HepG2 (cell line): Measurements from ENCODE around the gene DBNDD2. TPM values are rescaled to one million over a fixed set of nuclear protein-coding genes. Genes with fewer than 3 reads are reported as not detected.

Experiments used
- ATAC-seq: fragments of 200-7000 bp; cut with Tn5 transposase; 3 replicates; pipeline ENCODE4 v1.9.1; 2020; ENCODE audit warnings: mild to moderate bottlenecking, moderate library complexity
- BruUV-seq: library from RNA; stranded (reverse); fragments of 400-500 nt; replicated peaks from 2 replicates; lab custom pipeline; 2021; lab: Mats Ljungman, UMichigan
- CTCF ChIA-PET: fragments of 300-600 bp; formaldehyde crosslinking; extraction: SDS; loops from one replicate; lab custom pipeline; 2021; ENCODE audit warnings: low total read pairs, inconsistent platforms, low intra/inter-chr PET ratio; lab: Yijun Ruan, JAX
- POLR2A ChIA-PET: fragments of 350-600 bp; sonication (Branson Sonifier 250); formaldehyde crosslinking; loops from one replicate; lab custom pipeline; 2020; ENCODE audit warnings: antibody characterized with exemption, inconsistent platforms; lab: Yijun Ruan, JAX
- DNase-seq: peaks from one replicate; pipeline ENCODE4 v3.0.0-alpha.2; 2015; ENCODE audit warnings: low spot score
- FAIRE-seq: peaks from 3 replicates; lab custom pipeline; 2011; peaks lifted over from hg19 to GRCh38; lab: Jason Lieb, UNC
- H2AFZ ChIP-seq: one replicate; pipeline ENCODE4 v1.6.1; 2011; ENCODE audit warnings: low read length, inconsistent platforms
- H3K27ac ChIP-seq: fragments of 300-600 bp; 3 replicates; pipeline ENCODE4 v1.8.0; 2011; ENCODE audit warnings: mixed run types, mild to moderate bottlenecking, mixed read lengths, low read length, inconsistent platforms; ENCODE audit not compliant: insufficient read depth; ENCODE audit errors: extremely low read length
- H3K27me3 ChIP-seq, 2 experiments: fragments of 200-600 bp in 1 of 2; 2 replicates in 1 of 2; 3 replicates in 1 of 2; pipeline versions ENCODE4 v1.6.0 to v1.8.0; 2011; ENCODE audit warnings: low read length in 2 of 2, mild to moderate bottlenecking in 2 of 2, moderate library complexity in 2 of 2, inconsistent platforms in 1 of 2; ENCODE audit not compliant: insufficient read depth in 2 of 2, control insufficient read depth in 1 of 2
- H3K36me3 ChIP-seq, 2 experiments: fragments of 200-600 bp in 1 of 2; replicated peaks in 1 of 2; 2 replicates in 1 of 2; 3 replicates in 1 of 2; pipeline versions ENCODE4 v1.5.1 to v1.8.0; 2011; ENCODE audit warnings: low read length in 2 of 2, inconsistent platforms in 1 of 2; ENCODE audit not compliant: insufficient read depth in 2 of 2, control insufficient read depth in 1 of 2
- H3K4me1 ChIP-seq: 2 replicates; pipeline ENCODE4 v1.5.1; 2012; ENCODE audit warnings: low read length, inconsistent platforms; ENCODE audit not compliant: insufficient read depth
- H3K4me2 ChIP-seq: 2 replicates; pipeline ENCODE4 v1.6.0; 2011; ENCODE audit warnings: low read depth, low read length, inconsistent platforms
- H3K4me3 ChIP-seq, 3 experiments: fragments of 200-600 bp in 1 of 3; sonication (generic), shearing (Covaris generic) in 1 of 3; replicated peaks in 1 of 3; 2 replicates each; pipeline ENCODE4 v1.5.1; 2011 to 2016; ENCODE audit warnings: low read length in 3 of 3, inconsistent platforms in 2 of 3, low read depth in 2 of 3, mild to moderate bottlenecking in 2 of 3, control low read depth in 1 of 3, mixed read lengths in 1 of 3; ENCODE audit not compliant: insufficient read depth in 1 of 3
- H3K79me2 ChIP-seq: one replicate; pipeline ENCODE4 v1.6.1; 2011; ENCODE audit warnings: low read length, inconsistent platforms; ENCODE audit not compliant: insufficient read depth
- H3K9ac ChIP-seq: 2 replicates; pipeline ENCODE4 v1.6.0; 2011; ENCODE audit warnings: mild to moderate bottlenecking, low read depth, low read length, inconsistent platforms; ENCODE audit not compliant: insufficient read depth
- H3K9me3 ChIP-seq: 2 replicates; pipeline ENCODE4 v1.5.1; 2012; ENCODE audit warnings: mild to moderate bottlenecking, low read length
- H4K20me1 ChIP-seq: 2 replicates; pipeline ENCODE4 v1.6.0; 2011; ENCODE audit warnings: inconsistent platforms, mild to moderate bottlenecking, low read length, moderate library complexity; ENCODE audit not compliant: insufficient read depth
- ARNT2 ChIP-seq: sonication (generic); formaldehyde crosslinking; IDR thresholded peaks from 2 replicates; pipeline ENCODE4 v1.8.0; 2022; ENCODE audit warnings: mild to moderate bottlenecking, low read depth, missing genetic modification reagents, moderate library complexity
- ATM ChIP-seq: fragments of 450-650 bp; IDR thresholded peaks from 2 replicates; pipeline ENCODE4 v1.7.1; 2017; ENCODE audit warnings: mild to moderate bottlenecking, borderline replicate concordance
- ERF ChIP-seq: IDR thresholded peaks from 2 replicates; pipeline ENCODE4 v1.6.1; 2018; ENCODE audit warnings: missing biosample characterization, missing genetic modification reagents
- HDAC6 ChIP-seq: fragments of 200-600 bp; sonication (generic); IDR thresholded peaks from 2 replicates; pipeline ENCODE4 v1.7.0; 2017; ENCODE audit warnings: mild to moderate bottlenecking, antibody characterized with exemption, low read length, low read depth
- ISL2 ChIP-seq: sonication (generic); formaldehyde crosslinking; IDR thresholded peaks from 2 replicates; pipeline ENCODE4 v1.5.0; 2020; ENCODE audit warnings: missing genetic modification reagents
- MAZ ChIP-seq, 2 experiments: sonication (generic) in 1 of 2; formaldehyde crosslinking in 1 of 2; IDR thresholded peaks; 2 replicates each; pipeline versions ENCODE4 v1.5.0 to v1.6.1; 2012 to 2020; ENCODE audit warnings: low read depth in 2 of 2, mild to moderate bottlenecking in 2 of 2, borderline replicate concordance in 1 of 2, improper control_type of control experiment in 1 of 2, low read length in 1 of 2, missing genetic modification reagents in 1 of 2, moderate library complexity in 1 of 2
- SALL1 ChIP-seq: sonication (generic); formaldehyde crosslinking; IDR thresholded peaks from 2 replicates; pipeline ENCODE4 v1.8.0; 2022; ENCODE audit warnings: mild to moderate bottlenecking, missing genetic modification reagents
- TBP ChIP-seq: sonication (generic); formaldehyde crosslinking; IDR thresholded peaks from 2 replicates; pipeline ENCODE4 v1.5.0; 2020; ENCODE audit warnings: missing genetic modification reagents
- U2AF1 ChIP-seq: fragments of 200-400 bp; formaldehyde crosslinking; optimal IDR thresholded peaks from 2 replicates; pipeline ENCODE3; 2017; ENCODE audit warnings: mild to moderate bottlenecking, low read depth, low read length
- ZBTB42 ChIP-seq: sonication (generic); formaldehyde crosslinking; IDR thresholded peaks from 2 replicates; pipeline ENCODE4 v1.5.0; 2020; ENCODE audit warnings: mild to moderate bottlenecking, missing genetic modification reagents
- ZNF264 ChIP-seq: sonication (generic); formaldehyde crosslinking; IDR thresholded peaks from 2 replicates; pipeline ENCODE4 v1.4.0; 2020; ENCODE audit warnings: missing genetic modification reagents
- ZNF329 ChIP-seq: sonication (generic); formaldehyde crosslinking; IDR thresholded peaks from 2 replicates; pipeline ENCODE4 v1.9.0; 2021; ENCODE audit warnings: low read depth, mild to moderate bottlenecking, missing genetic modification reagents
- ZNF558 ChIP-seq: sonication (generic); formaldehyde crosslinking; IDR thresholded peaks from 2 replicates; pipeline ENCODE4 v1.9.0; 2022; ENCODE audit warnings: mild to moderate bottlenecking, missing genetic modification reagents, borderline replicate concordance
- ZNF577 ChIP-seq: sonication (generic); formaldehyde crosslinking; IDR thresholded peaks from 2 replicates; pipeline ENCODE4 v1.4.0; 2020; ENCODE audit warnings: mild to moderate bottlenecking, low read depth, missing genetic modification reagents, borderline replicate concordance
- ZNF652 ChIP-seq: IDR thresholded peaks from 2 replicates; pipeline ENCODE4 v1.6.1; 2016; ENCODE audit warnings: low read depth, borderline replicate concordance
- ZNF841 ChIP-seq: sonication (generic); formaldehyde crosslinking; IDR thresholded peaks from 2 replicates; pipeline ENCODE4 v1.8.1; 2023; ENCODE audit warnings: missing genetic modification reagents, borderline replicate concordance
- ZZZ3 ChIP-seq: sonication (generic); formaldehyde crosslinking; IDR thresholded peaks from 2 replicates; pipeline ENCODE4 v1.4.0; 2020; ENCODE audit warnings: missing genetic modification reagents, mild to moderate bottlenecking, borderline replicate concordance
- WGBS: methylation state at CpG from one replicate; pipeline ENCODE4 v1.1.6; 2017; ENCODE audit warnings: low lambda C conversion rate; 5-methylcytosine and 5-hydroxymethylcytosine counted together
- in situ Hi-C: cut with HindIII; loops from 2 replicates; pipeline ENCODE4 v1.10.0; 2017; ENCODE audit warnings: low pct_unique_long_range_greater_than_20kb; ENCODE audit not compliant: extremely low pct_ligation_motif_present
- intact Hi-C: fragments of 100-400 bp; cut with micrococcal nuclease; formaldehyde crosslinking; loops from one replicate; pipeline ENCODE4 v1.10.0; 2022; ENCODE audit not compliant: unreplicated experiment
- polyA plus RNA-seq, 8 experiments: library from polyadenylated mRNA; depleted of rRNA in 3 of 8; stranded (reverse) in 7 of 8; unstranded in 1 of 8; fragments of >200 nt; fragmentation: Illumina TruSeq in 4 of 8; extraction: Trizol in 4 of 8; gene quantifications; 2 replicates each; pipeline versions ENCODE4 v1.2.1 to v1.2.3, GENCODE V29; 2011 to 2016; ENCODE audit warnings: low read depth in 4 of 8, missing spikeins in 1 of 8, mixed read lengths in 1 of 8; ENCODE audit not compliant: insufficient read depth in 1 of 8
- total RNA-seq, 5 experiments: library from RNA; depleted of rRNA; stranded (reverse); fragments of >200 nt; fragmentation: Illumina TruSeq; extraction: Trizol; gene quantifications; 2 replicates each; pipeline ENCODE4 v1.2.3, GENCODE V29; 2016; ENCODE audit warnings: low read depth in 1 of 5
- TF ChIP-seq, protein P1 (sequence below): conservative IDR thresholded peaks from 2 replicates; pipeline ENCODE4 v1.6.1; 2018; ENCODE audit warnings: missing genetic modification reagents
- TF ChIP-seq, protein P2 (sequence below): sonication (generic); formaldehyde crosslinking; IDR thresholded peaks from 2 replicates; pipeline ENCODE4 v1.8.0; 2022; ENCODE audit warnings: mild to moderate bottlenecking, missing genetic modification reagents
- TF ChIP-seq, protein P3 (sequence below): sonication (generic); formaldehyde crosslinking; IDR thresholded peaks from 2 replicates; pipeline ENCODE4 v1.5.1; 2020; ENCODE audit warnings: mild to moderate bottlenecking, missing genetic modification reagents, moderate library complexity

DBNDD2 gene
- total and polyA plus RNA-seq, 2 of the 13 experiments (the other 11 are each of a cell fraction or from before 2014, with no cell fraction given), result 16.7 to 47.6 TPM

DNA sequence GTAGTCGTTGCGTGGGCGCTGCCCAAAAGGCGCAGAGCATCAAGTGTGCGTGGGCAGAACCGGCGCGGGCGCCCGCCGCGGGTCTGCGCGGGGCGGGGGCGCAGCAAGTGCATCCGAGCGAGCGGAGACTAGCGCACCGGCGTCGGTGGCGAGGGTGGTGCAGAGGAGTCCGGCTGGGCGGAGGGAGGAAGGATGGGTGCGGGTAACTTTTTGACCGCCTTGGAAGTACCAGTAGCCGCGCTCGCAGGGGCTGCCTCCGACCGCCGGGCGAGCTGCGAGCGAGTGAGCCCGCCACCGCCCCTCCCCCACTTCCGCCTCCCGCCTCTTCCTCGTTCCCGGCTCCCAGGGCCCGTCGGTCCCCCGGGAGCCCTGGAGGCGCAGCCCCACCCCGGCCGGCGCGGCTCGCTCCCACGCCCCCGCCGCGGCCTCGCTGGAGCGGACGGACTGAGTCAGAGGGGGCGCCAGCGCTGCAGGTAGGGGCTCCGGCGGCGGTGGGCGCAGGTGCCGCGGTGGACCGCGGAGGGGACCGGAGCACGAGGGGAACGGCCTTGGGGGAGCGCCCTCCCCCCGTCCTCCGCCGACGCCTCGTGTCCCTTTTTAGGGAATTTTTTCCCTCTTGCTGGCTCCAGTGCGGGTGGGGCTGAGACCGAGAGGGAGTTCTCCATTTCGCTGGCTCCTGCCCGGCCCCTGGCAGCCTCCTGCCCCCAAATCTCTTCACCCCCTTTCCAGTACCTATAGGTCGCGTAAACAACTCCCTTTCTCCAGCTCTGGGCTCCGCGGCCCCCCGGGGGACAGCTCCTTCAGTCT lies 1.6 kb upstream of the DBNDD2 start:
- peak overlapping the region; percentile 95 for H3K4me2 ChIP-seq
- H3K36me3 ChIP-seq, result no peaks in the 10 kb centered on the region
- no TSS peak for BruUV-seq
- peaks cover 25% of the 10 kb centered on the region for H3K4me1 ChIP-seq
- FAIRE-seq, result no peak
- H3K27ac ChIP-seq, result no peak overlapping the region
- H3K27me3 ChIP-seq, result peaks cover 2 to 5% of the 10 kb centered on the region in 2 experiments; a peak in 2 of 5 replicates
- ChIA-PET CTCF (interaction anchor here (0.9 kb wide), 1 partner anchor 9 kb away, joined by 3 read pairs; the partner anchor contains the start of gene PIGT), POLR2A (interaction anchor here (1.7 to 4.2 kb wide), 4 partner anchors 9 to 69 kb away, joined by 4 to 32 read pairs (median 8); partner anchors contain the start of genes PIGT and SYS1)
- no peak overlapping the region for H2AFZ ChIP-seq
- peak overlapping the region; percentile 88 to 92 (median 88) for H3K4me3 ChIP-seq
- H4K20me1 ChIP-seq, result no peaks in the 10 kb centered on the region
- H3K9ac ChIP-seq, result peak overlapping the region; percentile 72
- ATAC-seq, result peak; percentile 62
- H3K79me2 ChIP-seq, result no peaks in the 10 kb centered on the region
- intact Hi-C loops, result no loop called here
- H3K9me3 ChIP-seq, result peaks cover 2% of the 10 kb centered on the region
- DNase-seq, result no peak
- 25% methylated on average over 29 of the region's 87 CpGs for whole genome bisulfite sequencing
- in situ Hi-C loops, result no loop called here
- TF ChIP-seq HDAC6 (no peak), U2AF1 (peak; percentile 34), ARNT2 (CRISPR knock-in tag) (peak; percentile 25; the same call in 1 of the 2 replicates), ZNF841 (CRISPR knock-in tag) (0 out of 2 replicates have a peak, but pooled peaks have one; percentile 49), TBP (CRISPR knock-in tag) (no peak), ZNF652 (CRISPR knock-in tag) (no peak), ATM (no peak), ZNF264 (CRISPR knock-in tag) (no peak), ZNF577 (CRISPR knock-in tag) (no peak), ZNF558 (CRISPR knock-in tag) (peak; percentile 67; the same call in 1 of the 2 replicates), ZZZ3 (CRISPR knock-in tag) (no peak), ERF (CRISPR knock-in tag) (0 out of 2 replicates have a peak, but pooled peaks have one; percentile 3), ISL2 (CRISPR knock-in tag) (0 out of 2 replicates have a peak, but pooled peaks have one; percentile 16), MAZ (IDR thresholded peaks at IDR 0.05; ENCODE audit: borderline replicate concordance, low read depth, low read length) (no peak; the same call in 1 of the 2 replicates), MAZ (CRISPR knock-in tag; IDR thresholded peaks at IDR 0.05; ENCODE audit: low read depth) (peak; percentile 72), SALL1 (CRISPR knock-in tag) (peak; percentile 24; the same call in 1 of the 2 replicates), ZNF329 (CRISPR knock-in tag) (peak; percentile 73; the same call in 1 of the 2 replicates), ZBTB42 (CRISPR knock-in tag) (no peak; the same call in 1 of the 2 replicates)
- TF ChIP-seq, protein P1, sequence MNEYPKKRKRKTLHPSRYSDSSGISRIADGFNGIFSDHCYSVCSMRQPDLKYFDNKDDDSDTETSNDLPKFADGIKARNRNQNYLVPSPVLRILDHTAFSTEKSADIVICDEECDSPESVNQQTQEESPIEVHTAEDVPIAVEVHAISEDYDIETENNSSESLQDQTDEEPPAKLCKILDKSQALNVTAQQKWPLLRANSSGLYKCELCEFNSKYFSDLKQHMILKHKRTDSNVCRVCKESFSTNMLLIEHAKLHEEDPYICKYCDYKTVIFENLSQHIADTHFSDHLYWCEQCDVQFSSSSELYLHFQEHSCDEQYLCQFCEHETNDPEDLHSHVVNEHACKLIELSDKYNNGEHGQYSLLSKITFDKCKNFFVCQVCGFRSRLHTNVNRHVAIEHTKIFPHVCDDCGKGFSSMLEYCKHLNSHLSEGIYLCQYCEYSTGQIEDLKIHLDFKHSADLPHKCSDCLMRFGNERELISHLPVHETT, result no peak
- TF ChIP-seq, protein P2, sequence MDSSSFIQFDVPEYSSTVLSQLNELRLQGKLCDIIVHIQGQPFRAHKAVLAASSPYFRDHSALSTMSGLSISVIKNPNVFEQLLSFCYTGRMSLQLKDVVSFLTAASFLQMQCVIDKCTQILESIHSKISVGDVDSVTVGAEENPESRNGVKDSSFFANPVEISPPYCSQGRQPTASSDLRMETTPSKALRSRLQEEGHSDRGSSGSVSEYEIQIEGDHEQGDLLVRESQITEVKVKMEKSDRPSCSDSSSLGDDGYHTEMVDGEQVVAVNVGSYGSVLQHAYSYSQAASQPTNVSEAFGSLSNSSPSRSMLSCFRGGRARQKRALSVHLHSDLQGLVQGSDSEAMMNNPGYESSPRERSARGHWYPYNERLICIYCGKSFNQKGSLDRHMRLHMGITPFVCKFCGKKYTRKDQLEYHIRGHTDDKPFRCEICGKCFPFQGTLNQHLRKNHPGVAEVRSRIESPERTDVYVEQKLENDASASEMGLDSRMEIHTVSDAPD (CRISPR knock-in tag), result no peak
- TF ChIP-seq, protein P3, sequence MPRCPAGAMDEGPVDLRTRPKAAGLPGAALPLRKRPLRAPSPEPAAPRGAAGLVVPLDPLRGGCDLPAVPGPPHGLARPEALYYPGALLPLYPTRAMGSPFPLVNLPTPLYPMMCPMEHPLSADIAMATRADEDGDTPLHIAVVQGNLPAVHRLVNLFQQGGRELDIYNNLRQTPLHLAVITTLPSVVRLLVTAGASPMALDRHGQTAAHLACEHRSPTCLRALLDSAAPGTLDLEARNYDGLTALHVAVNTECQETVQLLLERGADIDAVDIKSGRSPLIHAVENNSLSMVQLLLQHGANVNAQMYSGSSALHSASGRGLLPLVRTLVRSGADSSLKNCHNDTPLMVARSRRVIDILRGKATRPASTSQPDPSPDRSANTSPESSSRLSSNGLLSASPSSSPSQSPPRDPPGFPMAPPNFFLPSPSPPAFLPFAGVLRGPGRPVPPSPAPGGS (CRISPR knock-in tag), result peak; percentile 19
